MV-4-11 (cell line): ENCODE data around the gene JAKMIP2.
"Not testable (repeated sequence)": the region's sequence is repeated elsewhere in the genome, so short reads cannot be mapped to it uniquely, and the experiment has no call there.

ENCODE experiments used
- DNase-seq: peaks from one replicate; lab custom pipeline; 2025; lab: John Stamatoyannopoulos, UW

Gene JAKMIP2

DNA sequence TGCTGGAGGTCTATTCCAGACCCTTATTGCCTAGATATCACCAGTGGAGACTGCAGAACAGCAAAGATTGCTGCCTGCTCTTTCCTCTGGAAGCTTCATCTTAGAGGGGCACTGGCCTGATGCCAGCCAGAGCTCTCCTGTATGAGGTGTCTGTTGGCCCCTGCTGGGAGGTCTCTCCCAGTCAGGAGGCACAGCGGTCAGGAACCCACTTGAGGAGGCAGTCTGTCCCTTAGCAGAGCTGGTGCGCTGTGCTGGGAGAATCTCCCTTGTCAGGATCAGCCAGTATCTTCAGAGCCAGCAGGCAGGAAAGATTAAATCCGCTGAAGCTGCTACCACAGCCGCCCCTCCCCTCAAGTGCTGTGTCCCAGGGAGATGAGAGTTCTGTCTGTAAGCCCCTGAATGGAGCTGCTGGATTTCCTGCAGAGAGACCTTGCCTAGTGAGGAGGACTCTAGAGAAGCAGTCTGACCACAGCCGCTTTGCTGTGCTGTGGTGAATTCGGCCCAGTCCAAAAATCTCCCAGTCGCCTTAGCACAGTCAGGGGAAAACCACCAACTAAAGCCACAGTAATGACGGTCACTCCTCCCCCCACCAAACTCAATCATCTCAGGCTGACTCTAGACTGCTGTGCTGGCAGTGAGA is 124.1 kb downstream of the JAKMIP2 start:
- peak; percentile 25 for DNase-seq

DNA sequence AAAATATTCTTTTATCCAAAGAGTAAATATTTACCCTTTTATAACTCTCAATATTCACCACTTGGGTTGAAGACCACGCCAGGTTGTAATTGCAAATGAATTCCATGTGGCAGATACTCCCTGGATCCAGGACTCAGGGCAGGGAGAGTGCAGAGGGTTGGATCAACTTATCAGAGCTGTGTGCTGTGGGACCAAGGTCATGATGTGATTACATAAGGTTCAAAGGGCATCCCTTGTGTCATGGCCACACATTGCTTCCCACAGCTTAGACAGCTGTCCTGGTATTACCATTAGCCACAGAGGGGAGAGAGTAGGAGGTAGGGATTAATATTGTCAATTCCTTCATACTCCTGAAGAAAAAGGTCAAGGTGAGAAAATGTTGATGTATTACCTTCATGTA is 133.9 kb downstream of the JAKMIP2 start:
- no peak for DNase-seq

DNA sequence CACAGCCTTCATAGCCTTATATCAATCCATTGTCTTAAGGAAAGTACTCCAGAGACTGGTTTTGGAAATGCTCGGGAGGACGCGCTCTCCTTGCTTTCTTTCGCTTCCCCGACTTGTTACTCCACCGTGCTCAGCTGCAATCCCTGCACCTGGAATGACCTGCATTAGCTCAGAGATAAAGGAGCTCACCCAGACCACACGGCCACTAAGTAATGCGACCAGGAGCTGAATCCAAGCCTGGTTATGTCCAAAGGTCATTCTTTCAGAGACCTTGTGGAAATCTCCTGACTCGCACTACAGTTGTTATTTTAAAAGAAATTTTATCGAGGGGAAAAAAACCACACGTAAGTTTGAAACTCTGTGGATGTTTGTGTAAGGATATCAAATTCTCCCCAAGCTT is 137.3 kb downstream of the JAKMIP2 start:
- DNase-seq = no peak

DNA sequence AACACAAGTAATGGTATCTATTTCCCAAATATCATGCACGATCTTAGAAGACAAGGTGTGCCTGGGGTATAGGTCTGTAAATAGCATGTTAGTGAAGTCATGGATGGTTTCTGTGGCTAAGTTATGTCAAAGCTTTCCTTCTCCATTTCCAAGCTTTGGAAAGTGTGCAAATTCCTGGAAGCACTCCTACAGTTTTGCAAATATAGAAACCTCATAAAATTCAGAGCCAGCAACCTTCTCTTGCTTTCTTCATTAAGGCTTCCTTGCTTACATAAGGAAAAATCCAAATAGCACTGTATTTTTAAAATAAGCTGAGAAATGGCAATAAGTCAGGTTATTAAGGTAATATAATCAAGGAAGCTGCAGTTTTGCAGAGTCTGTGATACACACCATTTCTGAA is 138.1 kb downstream of the JAKMIP2 start:
- DNase-seq = no peak

DNA sequence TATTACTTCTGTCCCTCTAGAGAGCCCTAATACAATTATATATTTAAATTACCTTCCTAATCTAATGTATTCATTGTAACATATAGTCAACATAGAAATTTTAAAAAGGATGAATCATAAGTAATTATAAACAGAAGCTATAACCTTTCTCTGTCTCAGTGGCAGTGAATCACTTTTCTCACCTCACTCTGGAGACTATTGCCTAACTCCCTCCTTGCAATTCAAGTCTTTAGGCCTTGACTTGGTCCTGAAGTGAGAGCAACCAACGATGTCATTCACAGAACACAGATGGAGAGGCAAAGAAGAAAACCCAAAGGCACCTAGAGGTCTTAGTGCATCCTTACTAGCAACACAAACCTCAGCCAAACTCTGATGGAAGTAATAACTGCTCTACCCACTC is 139.4 kb downstream of the JAKMIP2 start:
- no peak for DNase-seq

DNA sequence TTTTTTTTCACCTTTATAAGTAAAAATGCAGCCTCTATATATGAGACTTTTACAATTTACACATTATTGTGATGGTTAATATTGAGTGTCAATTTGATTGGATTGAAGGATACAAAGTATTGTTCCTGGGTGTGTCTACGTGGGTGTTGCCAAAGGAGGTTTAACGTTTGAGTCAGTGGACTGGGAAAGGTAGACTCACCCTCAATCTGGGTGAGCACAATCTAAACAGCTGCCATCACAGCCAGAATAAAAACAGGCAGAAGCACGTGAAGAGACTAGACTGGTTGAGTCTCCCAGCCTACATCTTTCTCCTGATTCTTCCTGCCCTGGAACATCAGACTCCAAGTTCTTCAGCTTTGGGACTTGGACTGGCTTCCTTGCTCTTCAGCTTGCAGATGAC is 139.9 kb downstream of the JAKMIP2 start:
- DNase-seq = no peak

DNA sequence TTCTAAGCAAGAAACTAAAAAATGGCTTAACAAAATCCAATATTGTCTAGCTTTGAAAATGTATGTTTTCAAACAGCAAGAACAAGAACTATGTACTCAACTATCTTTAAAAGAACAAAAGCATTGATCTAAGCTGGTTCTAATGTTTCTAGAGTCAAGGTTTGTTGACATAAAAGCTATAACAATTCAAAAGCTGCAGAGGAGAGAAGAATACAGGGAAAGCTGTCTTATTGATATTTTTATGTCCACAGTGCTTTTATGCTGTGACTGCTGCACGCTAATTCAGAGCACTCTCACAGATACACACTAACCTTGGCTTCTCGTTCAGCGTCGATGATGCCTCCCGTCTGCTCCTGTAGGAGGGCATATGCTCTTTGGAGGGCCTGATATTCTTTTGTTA is 143.2 kb downstream of the JAKMIP2 start:
- DNase-seq = no peak

DNA sequence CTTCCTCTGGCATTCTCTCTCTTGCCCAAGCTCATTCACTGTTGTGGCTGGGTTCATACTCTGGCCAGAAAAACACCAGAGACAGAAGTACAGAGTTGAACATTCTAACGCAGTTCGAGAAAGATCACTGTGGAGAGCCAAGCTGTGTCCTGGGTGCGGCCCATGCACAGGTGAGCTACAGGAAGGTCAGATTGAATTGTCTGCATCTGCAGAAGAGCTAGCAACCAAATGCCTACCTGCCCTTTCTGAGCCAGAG is 145.9 kb downstream of the JAKMIP2 start:
- DNase-seq = no peak

DNA sequence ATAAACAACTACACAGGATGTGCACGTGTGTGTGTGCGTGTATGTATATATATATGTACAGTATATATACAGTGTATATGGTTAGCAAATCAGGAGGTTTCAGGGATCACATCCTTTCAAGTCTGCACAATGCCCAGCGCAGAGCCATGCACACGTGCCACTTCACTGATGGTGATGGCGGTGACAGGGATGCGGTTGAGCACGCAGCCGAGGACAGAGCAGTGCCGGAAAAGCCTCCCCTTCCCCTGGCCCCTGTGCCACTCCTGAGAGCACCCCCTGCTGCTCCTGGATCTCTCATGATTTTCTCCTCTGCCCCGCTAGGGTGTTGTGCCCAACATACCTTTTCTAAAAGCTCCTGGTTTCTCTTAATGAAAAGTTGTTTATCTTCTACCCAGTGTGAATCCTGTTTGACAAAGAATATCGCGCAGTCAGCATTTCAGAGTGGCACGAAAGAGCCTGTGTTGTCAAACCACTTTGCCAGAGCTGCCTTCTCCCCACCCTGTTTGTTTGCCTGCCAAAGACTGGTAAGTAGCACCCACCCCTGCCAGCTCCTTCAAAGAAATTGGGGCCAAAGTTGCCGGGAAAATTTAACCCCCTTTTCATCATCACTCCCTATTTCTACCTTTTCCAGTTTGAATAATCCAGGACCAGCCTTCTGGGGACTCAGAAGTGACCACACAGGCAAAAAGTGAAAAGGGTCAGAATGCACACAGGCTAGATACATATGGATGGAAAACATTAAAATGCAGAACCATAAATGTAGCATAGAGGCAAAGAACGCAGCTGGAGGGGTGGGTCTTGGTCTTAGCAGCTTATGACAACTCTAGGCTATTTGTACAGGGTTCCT is 146.4 kb downstream of the JAKMIP2 start:
- no peak for DNase-seq

DNA sequence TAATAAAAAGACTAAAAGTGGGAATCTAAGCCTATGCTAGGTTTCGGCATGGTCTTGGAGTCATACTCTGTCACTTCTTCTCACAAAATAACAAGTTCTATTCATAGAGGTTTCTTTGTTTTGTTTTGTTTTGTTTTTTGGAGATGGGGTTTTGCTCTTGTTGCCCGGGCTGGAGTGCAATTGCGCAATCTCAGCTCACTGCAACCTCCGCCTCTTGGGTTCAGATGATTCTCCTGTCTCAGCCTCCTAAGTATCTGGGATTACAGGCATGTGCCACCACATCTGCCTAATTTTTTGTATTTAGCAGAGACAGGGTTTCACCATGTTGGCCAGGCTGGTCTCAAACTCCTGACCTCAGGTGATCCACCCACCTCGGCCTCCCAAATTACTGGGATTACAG is 147.1 kb downstream of the JAKMIP2 start:
- DNase-seq = not testable (repeated sequence)

DNA sequence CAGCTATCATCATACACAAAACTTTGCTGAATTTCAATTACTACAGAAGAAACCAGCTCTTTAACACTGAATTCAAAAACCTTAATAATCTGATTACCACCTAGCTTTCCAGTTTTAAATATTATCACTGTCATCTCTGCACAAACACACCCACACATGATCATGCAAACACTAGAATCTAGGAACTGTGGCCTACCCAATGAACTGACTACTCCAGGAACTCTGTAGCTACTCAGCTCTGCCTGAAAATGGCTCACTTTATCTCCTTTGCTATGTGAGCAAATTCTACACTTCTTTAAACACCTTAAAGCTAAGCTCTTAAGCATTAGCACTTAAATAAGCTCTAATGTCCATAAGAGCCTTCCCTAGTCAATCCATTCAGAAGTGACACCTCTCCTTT is 149.4 kb downstream of the JAKMIP2 start:
- no peak for DNase-seq

DNA sequence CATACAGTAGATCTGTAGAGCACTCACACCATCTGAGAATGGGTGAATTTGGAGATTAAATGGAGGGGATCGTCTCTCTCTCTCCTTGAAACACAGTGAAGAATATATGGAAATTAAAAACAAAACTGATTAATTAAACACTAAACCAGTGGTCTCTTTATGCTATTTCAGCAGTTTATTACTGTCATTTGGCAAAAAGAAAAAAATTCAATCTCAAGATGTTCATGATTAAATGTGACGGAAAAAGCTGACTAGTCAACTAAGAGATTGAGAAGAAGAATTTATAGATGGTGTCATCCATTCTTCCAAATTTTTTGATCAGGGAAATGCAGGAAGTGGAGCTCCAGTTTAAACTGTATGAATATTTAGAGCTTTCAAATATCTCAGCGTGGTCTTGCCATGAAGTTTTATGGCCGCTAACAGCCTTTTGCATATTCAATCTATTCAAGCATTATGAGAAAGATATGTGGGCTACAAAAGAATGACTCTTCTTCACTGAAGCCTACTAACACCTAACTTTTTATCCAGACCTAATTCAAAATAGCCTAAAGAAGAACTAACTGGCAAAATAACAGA is 151.0 kb downstream of the JAKMIP2 start:
- no peak for DNase-seq

DNA sequence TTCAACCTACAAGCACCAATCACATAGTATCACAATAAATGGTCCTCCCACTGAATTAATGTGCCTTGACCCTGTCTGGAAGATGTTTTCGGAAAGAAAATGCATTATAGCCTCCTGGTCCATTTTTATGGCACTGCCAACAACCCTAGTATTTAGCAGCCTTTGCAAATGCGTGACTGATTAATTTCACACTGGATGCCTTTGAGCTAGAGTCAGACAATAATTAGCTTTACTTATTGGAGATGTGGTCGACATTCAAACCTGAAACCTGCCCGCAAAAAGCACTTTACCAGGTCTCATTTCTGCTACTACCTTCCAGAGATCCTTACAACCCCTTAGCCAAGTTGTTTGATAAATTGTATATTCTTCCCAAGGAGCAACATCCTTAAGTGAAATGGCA is 153.3 kb downstream of the JAKMIP2 start:
- no peak for DNase-seq

DNA sequence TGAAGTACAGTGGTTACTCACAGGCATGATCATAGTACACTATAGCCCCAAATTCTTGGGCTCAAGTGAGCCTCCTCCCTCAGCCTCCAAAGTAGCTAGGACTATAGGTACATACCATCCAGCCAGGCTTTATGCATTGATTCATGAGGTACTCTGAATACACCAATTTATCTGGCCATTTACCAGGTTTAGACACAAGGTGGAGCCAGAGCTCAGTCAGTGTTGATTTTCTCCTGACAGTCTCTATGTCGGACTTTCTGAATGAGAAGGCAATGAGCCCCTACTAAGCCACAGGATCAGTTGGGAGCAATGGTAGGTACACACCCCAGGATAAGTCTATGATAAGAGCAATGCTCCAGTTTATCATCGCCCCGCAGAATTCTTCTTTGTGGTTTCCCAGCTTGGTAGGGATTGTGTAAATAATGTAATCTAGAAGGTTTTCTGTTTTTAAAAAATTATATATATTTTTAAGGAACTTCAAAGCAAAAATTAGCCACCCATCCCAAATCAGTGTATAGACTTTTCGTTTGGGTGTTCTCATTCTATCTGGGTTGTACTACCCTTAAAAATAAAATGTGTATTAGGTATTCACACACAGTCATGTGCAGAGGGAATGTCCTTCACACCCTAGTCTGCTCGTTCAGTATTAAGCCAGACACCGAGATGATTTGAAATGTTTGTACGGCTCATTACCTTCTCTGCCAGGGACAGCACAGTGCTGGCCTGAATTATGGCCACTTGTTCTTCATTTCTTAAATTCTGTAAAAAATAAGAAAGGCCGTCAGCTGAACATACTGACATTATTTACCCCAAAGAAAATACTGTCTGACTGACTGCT is 154.3 kb downstream of the JAKMIP2 start:
- peak; percentile 34 for DNase-seq

DNA sequence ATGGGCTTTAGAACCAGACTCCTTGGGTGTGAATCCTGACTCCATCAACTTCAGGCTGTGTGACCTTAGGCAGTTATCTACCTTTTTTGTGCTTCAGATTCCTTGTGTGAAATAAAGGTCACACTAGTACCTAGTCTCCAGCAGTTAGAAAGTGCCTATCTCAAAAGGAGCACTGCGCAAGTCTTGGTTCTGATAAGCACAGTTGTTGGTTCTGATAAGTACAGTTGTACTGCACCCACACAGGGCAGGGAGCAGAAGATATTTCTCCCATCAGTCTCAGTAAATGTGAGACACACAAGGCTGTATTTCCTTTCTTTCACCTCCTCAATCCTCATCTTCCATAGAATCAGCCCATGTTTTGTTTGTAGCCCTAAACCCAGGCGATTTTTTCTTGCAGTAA is 156.1 kb downstream of the JAKMIP2 start:
- DNase-seq = no peak

DNA sequence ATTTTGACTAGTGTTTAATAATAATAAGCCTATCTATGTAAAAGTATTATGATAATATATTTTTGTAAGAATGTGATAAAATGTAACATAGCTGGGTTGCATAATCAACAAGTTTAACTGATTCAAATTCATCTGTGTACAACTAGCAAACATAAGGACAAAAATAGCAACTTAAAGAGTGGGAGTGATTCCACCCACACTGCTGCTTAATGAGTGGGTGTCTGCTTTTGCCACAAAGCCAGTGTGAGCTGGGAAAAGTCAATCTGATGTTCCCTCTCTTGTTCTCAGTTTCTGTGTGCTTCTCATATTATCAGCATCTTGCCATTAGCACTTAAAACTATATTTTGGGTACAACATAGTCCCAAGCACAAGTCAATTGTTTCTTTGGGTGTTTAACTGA is 161.5 kb downstream of the JAKMIP2 start:
- DNase-seq = no peak

DNA sequence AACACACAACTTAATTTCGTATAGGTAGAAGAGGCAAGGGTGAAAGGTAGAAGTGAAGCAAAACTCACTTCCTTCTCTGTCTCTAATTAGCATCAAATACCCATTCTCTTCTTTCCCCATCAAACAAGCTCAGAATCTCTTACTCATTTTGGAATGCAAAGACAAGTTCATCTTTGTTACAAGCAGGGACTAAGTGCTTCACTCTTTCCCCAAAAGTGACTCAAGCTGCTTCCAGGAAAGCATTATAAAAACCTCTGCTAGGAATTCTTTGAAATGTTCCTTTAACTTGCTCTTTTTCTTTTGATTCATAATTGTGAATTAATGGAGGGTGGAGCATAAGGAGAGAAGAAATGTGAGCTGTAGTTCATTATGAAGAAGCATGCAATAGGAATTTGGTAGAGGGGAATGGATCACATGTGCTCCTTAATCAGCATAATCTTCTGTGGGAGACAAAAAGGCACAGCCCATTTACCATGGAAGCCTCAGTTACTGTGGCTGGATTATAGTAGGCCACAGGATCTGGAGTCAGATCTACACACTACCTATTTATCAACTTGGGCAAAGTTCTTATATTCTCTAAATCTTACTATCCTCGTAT is 163.1 kb downstream of the JAKMIP2 start:
- no peak for DNase-seq

DNA sequence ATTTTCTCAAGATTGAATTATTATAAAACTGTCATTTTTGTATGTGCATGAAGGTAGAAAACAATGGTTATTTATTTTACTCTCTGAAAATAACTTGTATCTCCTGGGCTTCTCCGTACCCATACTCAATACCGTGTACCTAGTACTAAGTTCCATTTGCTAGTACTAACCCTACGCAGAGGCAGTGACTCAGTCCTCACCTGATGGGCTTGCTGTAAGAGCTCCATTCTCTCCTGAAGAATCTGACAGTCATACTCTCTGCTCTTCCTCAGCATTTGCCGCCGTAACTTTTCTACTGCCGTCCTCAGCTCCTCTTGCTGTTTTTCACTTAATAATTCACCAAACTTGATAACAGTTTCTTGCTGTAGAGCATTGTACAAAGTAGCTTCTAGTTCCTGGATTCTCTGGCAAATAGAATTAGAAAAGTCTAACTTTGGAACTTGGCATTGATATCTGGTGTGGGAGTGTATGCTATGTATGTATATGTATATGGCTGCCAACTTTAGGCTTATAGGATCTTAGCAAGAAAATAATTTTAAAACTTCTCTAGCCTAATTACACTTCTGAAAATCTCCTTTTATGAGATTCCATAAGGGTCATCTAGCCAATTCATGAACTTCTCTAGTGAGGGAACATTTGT is 164.7 kb downstream of the JAKMIP2 start:
- DNase-seq = no peak

DNA sequence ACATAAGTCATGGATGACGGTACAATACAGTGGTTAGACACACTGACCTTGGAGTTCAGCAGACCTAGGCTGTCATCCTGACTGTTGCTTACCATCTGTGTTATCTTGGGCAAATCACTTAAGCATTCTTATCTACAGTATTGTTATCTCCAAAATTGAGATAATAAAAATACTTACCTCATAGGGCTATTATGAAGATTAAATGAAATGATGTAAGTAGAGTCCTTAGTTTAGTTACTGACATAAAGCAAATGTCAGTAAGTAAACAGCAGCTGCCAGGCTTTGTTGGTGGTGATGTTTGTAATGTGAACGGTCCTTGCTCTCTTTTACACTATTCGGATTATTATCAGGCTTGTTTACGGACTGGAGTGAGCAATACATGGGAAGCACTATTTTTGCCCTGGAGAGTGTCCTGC is 165.3 kb downstream of the JAKMIP2 start:
- no peak for DNase-seq

DNA sequence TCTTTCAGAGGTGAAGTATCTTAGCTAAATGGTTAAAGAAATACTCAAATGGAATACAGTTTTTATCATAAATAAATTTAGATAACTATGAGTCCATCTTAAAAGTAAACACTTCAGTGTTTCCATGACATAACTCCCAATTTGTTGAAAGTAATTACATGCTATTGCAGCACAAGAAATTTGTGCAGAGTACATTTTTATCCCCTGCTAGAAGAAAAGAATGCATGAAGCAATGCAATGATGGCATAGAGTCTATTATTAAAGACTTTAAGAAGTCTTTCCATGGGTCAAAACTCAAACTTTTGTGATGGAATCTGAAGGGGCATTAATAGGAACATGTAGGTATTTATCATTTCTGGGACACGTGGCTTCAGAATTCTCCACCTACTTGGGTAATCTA is 166.1 kb downstream of the JAKMIP2 start:
- DNase-seq = no peak

DNA sequence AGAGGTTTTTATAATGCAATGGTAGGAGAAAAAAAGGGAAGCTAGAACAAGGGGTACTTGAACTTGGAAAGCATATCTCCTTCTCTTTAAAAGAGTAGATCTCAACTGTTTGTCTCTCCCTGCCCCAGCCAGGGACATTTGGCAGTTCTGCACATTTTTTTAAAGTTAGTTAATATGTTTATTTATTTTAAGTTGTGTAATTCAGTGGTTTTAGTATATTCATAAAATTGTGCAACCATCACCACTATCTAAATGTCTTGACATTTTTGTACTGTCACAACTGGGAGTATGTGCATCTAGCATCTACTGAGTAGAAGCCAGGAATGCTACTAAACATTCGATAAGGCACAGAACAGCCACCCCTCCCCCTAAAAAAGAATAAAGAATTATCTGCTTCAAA is 169.2 kb downstream of the JAKMIP2 start:
- DNase-seq = no peak

DNA sequence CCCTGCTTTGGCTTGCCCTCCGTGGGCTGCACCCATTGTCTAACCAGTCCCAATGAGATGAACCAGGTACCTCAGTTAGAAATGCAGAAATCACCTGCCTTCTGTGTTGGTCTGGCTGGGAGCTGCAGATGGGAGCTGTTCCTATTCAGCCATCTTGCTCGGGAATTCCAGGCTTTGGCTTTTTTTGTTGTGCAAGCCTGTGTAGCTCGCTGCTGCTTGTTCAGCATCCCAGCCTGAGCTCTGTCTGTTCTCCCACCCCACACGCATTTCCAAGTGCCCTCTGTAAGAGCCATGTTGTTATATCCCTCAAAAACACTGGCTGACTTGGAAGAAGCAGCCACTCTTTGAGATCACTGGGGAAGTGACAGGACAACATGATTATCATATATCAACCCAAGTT is 171.0 kb downstream of the JAKMIP2 start:
- no peak for DNase-seq
